OCI-LY1 (cell line): ENCODE measurements around the gene SHMT2.

Experiments used
- H2AFZ ChIP-seq: fragments of 200-600 bp; sonication (generic), shearing (Covaris generic); 2 replicates; pipeline ENCODE4 v1.6.0; 2014; ENCODE audit warnings: antibody characterized with exemption, mild to moderate bottlenecking, low read length
- H3F3A ChIP-seq: fragments of 200-600 bp; sonication (generic), shearing (Covaris generic); 2 replicates; pipeline ENCODE4 v1.6.0; 2014; ENCODE audit warnings: mild to moderate bottlenecking, antibody characterized with exemption, low read length, moderate library complexity; ENCODE audit not compliant: insufficient read depth
- H3K27ac ChIP-seq: fragments of 200-600 bp; sonication (generic); 2 replicates; pipeline ENCODE4 v1.5.1; 2014; ENCODE audit warnings: low read length, mixed run types, mild to moderate bottlenecking, low read depth; ENCODE audit not compliant: poor library complexity, severe bottlenecking
- H3K27me3 ChIP-seq: fragments of 200-600 bp; sonication (generic); 2 replicates; pipeline ENCODE4 v1.6.0; 2014; ENCODE audit warnings: antibody characterized with exemption, mild to moderate bottlenecking, low read length, moderate library complexity; ENCODE audit not compliant: insufficient read depth
- H3K36me3 ChIP-seq: fragments of 200-600 bp; sonication (generic); 2 replicates; pipeline ENCODE4 v1.6.1; 2014; ENCODE audit warnings: mild to moderate bottlenecking, antibody characterized with exemption, low read length, moderate library complexity, mixed read lengths; ENCODE audit not compliant: insufficient read depth
- H3K4me1 ChIP-seq: fragments of 200-600 bp; sonication (generic); 2 replicates; pipeline ENCODE4 v1.5.1; 2014; ENCODE audit warnings: mild to moderate bottlenecking, low read length, moderate library complexity; ENCODE audit not compliant: insufficient read depth, severe bottlenecking
- H3K4me2 ChIP-seq: fragments of 200-600 bp; sonication (generic), shearing (Covaris generic); 2 replicates; pipeline ENCODE4 v1.6.1; 2014; ENCODE audit warnings: low read length
- H3K4me3 ChIP-seq: fragments of 200-600 bp; sonication (generic); 2 replicates; pipeline ENCODE4 v1.5.1; 2014; ENCODE audit warnings: low read length, low read depth, mild to moderate bottlenecking, mixed read lengths; ENCODE audit not compliant: poor library complexity, severe bottlenecking
- H3K79me2 ChIP-seq: fragments of 200-600 bp; shearing (Covaris generic); 2 replicates; pipeline ENCODE4 v1.6.1; 2016; ENCODE audit warnings: mixed run types, low read length, mixed read lengths; ENCODE audit not compliant: insufficient read depth
- H3K9ac ChIP-seq: fragments of 200-600 bp; sonication (generic), shearing (Covaris generic); 2 replicates; pipeline ENCODE4 v1.6.1; 2014; ENCODE audit warnings: mild to moderate bottlenecking, low read length, mixed read lengths
- H3K9me2 ChIP-seq: fragments of 200-600 bp; sonication (generic), shearing (Covaris generic); 2 replicates; pipeline ENCODE4 v1.6.1; 2014; ENCODE audit warnings: low read depth, mild to moderate bottlenecking, low read length, mixed read lengths
- H3K9me3 ChIP-seq: fragments of 200-600 bp; shearing (Covaris generic); 2 replicates; pipeline ENCODE4 v1.6.1; 2014; ENCODE audit warnings: low read length, mixed read lengths
- H4K20me1 ChIP-seq: fragments of 200-600 bp; sonication (generic), shearing (Covaris generic); 2 replicates; pipeline ENCODE4 v1.6.0; 2016; ENCODE audit warnings: mild to moderate bottlenecking, low read length; ENCODE audit not compliant: insufficient read depth
- EZH2 ChIP-seq: fragments of 200-600 bp; sonication (generic), shearing (Covaris generic); IDR thresholded peaks from 2 replicates; pipeline ENCODE4 v1.8.0; 2017; ENCODE audit warnings: borderline replicate concordance, mixed run types, mild to moderate bottlenecking, antibody characterized with exemption, low read length, moderate library complexity, mixed read lengths
- TF ChIP-seq, protein P1 (sequence below): fragments of 200-600 bp; sonication (generic), shearing (Covaris generic); IDR thresholded peaks from 2 replicates; pipeline ENCODE4 v1.5.1; 2017; ENCODE audit warnings: mild to moderate bottlenecking, antibody characterized with exemption, low read length, moderate library complexity, mixed read lengths

The SHMT2 gene

DNA sequence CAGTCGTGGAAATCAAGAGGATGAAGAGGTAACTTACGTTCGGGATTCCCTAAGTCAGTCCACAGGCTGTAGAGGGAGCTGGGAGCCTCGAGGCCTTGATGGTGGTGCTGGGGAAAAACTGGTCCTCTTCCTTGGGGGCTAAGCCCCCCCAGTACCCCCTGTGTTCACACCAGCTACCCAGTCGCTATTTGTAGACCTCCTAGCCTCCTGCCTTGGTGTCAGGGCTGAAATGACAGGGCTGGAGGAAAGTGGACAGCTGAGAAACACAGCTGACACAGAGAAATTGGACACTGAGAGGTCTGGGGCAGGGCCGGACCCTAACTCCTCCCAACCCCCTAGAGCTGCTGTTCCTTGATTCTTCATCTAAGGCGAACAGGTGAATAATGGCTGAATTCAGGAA, 21.4 kb downstream of the SHMT2 start, which contains the start of gene STAC3:
STAC3 (minus strand) TSS at position 232 of the 400 bp plus-strand sequence. CDS start 1,551 bp downstream, outside the sequence.
- Histone ChIP-seq H3K4me1 (peaks cover 6% of the 10 kb centered on the region), H3K4me3 (no peak within 1 kb of the TSS), H3F3A (no peaks in the 10 kb centered on the region), H2AFZ (no peak within 1 kb of the TSS), H3K9me2 (no peaks in the 10 kb centered on the region), H4K20me1 (no peaks in the 10 kb centered on the region), H3K36me3 (peaks cover 8% of the 10 kb centered on the region; the same call in 1 of the 2 replicates), H3K9me3 (no peaks in the 10 kb centered on the region), H3K9ac (no peak within 1 kb of the TSS), H3K27me3 (no peaks in the 10 kb centered on the region), H3K4me2 (no peak within 1 kb of the TSS), H3K27ac (no peak within 1 kb of the TSS), H3K79me2 (no peaks in the 10 kb centered on the region)
- TF ChIP-seq, protein P1, sequence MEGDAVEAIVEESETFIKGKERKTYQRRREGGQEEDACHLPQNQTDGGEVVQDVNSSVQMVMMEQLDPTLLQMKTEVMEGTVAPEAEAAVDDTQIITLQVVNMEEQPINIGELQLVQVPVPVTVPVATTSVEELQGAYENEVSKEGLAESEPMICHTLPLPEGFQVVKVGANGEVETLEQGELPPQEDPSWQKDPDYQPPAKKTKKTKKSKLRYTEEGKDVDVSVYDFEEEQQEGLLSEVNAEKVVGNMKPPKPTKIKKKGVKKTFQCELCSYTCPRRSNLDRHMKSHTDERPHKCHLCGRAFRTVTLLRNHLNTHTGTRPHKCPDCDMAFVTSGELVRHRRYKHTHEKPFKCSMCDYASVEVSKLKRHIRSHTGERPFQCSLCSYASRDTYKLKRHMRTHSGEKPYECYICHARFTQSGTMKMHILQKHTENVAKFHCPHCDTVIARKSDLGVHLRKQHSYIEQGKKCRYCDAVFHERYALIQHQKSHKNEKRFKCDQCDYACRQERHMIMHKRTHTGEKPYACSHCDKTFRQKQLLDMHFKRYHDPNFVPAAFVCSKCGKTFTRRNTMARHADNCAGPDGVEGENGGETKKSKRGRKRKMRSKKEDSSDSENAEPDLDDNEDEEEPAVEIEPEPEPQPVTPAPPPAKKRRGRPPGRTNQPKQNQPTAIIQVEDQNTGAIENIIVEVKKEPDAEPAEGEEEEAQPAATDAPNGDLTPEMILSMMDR, result no peak
- TF ChIP-seq EZH2, result no peak

DNA sequence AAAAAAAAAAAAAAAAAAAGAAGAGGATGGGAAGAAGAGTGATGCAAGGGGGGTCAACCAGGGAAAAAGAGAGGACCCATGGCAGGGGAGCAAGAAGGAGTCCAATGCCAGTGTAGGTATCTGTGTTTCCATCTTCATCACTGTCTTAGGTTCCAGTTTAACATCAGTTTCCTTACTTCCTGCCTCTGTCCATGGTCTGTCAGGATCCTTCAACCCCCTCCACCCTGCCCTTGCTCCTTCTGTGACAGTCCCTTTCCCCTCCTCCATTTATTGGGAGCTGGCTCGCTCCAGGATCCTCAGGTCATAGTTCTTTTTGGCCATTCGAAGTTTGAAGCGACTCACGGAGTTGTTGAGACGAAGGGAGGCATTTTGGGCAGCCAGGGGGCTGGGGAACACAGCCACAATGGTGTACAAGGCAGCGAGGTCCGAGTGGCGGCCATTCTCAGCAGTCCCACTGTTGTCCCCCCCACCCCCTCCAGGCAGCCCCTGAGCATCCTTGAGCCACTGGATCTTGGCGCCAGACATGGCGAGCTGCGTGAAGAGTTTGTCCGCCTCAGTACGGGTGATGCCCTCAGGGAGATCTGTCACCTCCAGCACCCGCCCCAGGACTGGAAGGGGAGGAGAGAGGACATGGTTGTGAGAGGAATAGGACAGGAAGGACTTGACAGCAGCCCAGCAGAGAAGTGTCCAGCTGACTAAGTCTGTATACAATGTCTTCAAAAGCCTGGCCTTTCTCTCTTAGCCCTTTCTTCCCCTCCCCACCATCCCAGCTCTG, 25.2 kb downstream of the SHMT2 start:
- no peaks in the 10 kb centered on the region for H3K79me2 ChIP-seq
- H3K9me2 ChIP-seq, result no peaks in the 10 kb centered on the region
- H3K9ac ChIP-seq, result no peak overlapping the region
- no peaks in the 10 kb centered on the region for H4K20me1 ChIP-seq
- H3K4me3 ChIP-seq, result no peak overlapping the region
- H3K27me3 ChIP-seq, result no peaks in the 10 kb centered on the region
- no peak for TF ChIP-seq EZH2
- TF ChIP-seq, protein P1, result no peak
- H3K4me1 ChIP-seq, result no peaks in the 10 kb centered on the region
- H3K36me3 ChIP-seq, result peaks cover 39% of the 10 kb centered on the region
- no peak overlapping the region for H3K4me2 ChIP-seq
- no peak overlapping the region for H2AFZ ChIP-seq
- H3K9me3 ChIP-seq, result no peaks in the 10 kb centered on the region
- no peaks in the 10 kb centered on the region for H3F3A ChIP-seq
- no peak overlapping the region for H3K27ac ChIP-seq

DNA sequence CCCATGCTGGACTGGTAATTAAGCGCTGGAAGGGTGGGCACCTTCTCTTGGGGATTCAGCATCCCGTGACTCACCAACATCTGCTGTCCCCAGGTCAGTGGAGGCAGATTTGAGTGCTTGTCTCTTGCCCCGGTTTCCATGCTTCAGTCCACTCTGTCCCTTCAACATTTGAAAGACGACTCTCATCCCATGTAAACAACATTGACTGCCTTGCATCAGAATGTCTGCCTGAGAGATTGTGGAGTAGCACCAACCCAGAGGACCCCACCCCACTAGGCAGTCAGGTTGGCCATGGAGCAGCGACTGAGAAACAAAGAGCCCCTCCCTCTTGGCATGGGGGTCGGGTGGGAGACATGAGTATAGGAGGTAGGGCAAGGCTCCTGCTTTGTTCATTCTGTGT, 26.4 kb downstream of the SHMT2 start:
- Histone ChIP-seq H3K27me3 (no peaks in the 10 kb centered on the region), H3K9me3 (no peaks in the 10 kb centered on the region), H4K20me1 (no peaks in the 10 kb centered on the region)

More for the DNA sequence above, 26.4 kb downstream of the SHMT2 start:
- H3K36me3 ChIP-seq, result peaks cover 41% of the 10 kb centered on the region
- no peaks in the 10 kb centered on the region for H3K79me2 ChIP-seq
- no peak overlapping the region for H3K9ac ChIP-seq
- H3K9me2 ChIP-seq, result no peaks in the 10 kb centered on the region
- H3K4me2 ChIP-seq, result no peak overlapping the region
- H3K4me3 ChIP-seq, result no peak overlapping the region
- no peak overlapping the region for H3K27ac ChIP-seq
- H3F3A ChIP-seq, result no peaks in the 10 kb centered on the region
- H3K4me1 ChIP-seq, result no peaks in the 10 kb centered on the region
- TF ChIP-seq, protein P1, result no peak
- TF ChIP-seq EZH2, result no peak
- H2AFZ ChIP-seq, result no peak overlapping the region
